Prostate gland (tissue), 2 donors: ENCODE results near the gene EHD1. TPM values are rescaled to one million over a fixed set of nuclear protein-coding genes. Genes with fewer than 3 reads are reported as not detected.

Experiments
- DNase-seq: peaks from one replicate; pipeline ENCODE4 v3.0.0-alpha.2; 2019; ENCODE audit warnings: low spot score
- H3K27ac ChIP-seq, 2 donors: fragments of 200-600 bp; sonication (generic); 2 replicates each; pipeline ENCODE4 v1.5.1; 2017 to 2019
- H3K27me3 ChIP-seq: fragments of 200-600 bp; sonication (generic); replicated peaks from 2 replicates; pipeline ENCODE4 v1.5.1; 2019; ENCODE audit not compliant: insufficient read depth
- H3K36me3 ChIP-seq, 2 donors: fragments of 200-600 bp; sonication (generic); 1 replicate in 1 of 2; 2 replicates in 1 of 2; pipeline versions ENCODE4 v1.5.1 to v1.8.1; 2017 to 2019
- H3K4me1 ChIP-seq: fragments of 200-600 bp; sonication (generic); replicated peaks from 2 replicates; pipeline ENCODE4 v1.5.1; 2019
- H3K4me3 ChIP-seq, 2 donors: fragments of 200-600 bp; sonication (generic); 2 replicates each; pipeline ENCODE4 v1.5.1; 2017 to 2019
- H3K9me3 ChIP-seq: fragments of 200-600 bp; sonication (generic); 2 replicates; pipeline ENCODE4 v1.5.1; 2017
- POLR2A ChIP-seq: fragments of 450-650 bp; IDR thresholded peaks from one replicate; pipeline ENCODE4 v1.6.1; 2016; ENCODE audit warnings: antibody characterized with exemption, mild to moderate bottlenecking
- POLR2AphosphoS5 ChIP-seq: sonication (generic); formaldehyde crosslinking; IDR thresholded peaks from one replicate; pipeline ENCODE4 v1.6.1; 2017; ENCODE audit warnings: antibody characterized with exemption
- WGBS: methylation state at CpG from one replicate; pipeline ENCODE4 v1.1.5; 2018; 5-methylcytosine and 5-hydroxymethylcytosine counted together
- intact Hi-C: fragments of 100-400 bp; cut with DNase I; formaldehyde crosslinking; loops from one replicate; pipeline ENCODE4 v1.14.2; 2022
- total RNA-seq, 2 donors: library from RNA; depleted of rRNA; stranded (reverse); fragments of >200 nt; gene quantifications; one replicate each; pipeline ENCODE4 v1.1.0, GENCODE V29; 2016
- TF ChIP-seq, protein P1 (sequence below), 4 experiments: fragments of 200-600 bp in 2 of 4; fragments of 450-650 bp in 2 of 4; sonication (generic) in 2 of 4; IDR thresholded peaks; 1 replicate in 3 of 4; 2 replicates in 1 of 4; pipeline ENCODE4 v1.5.1; 2016 to 2019; ENCODE audit warnings: antibody characterized with exemption in 4 of 4, mild to moderate bottlenecking in 2 of 4, moderate library complexity in 2 of 4

Gene EHD1
- total RNA-seq, 2 donors from 2014 or later, result 38.8 to 104 TPM

GRCh38 chr11:64835616-64836447 lies 42.6 kb downstream of the EHD1 start:
- Histone ChIP-seq H3K27me3 (no peaks in the 10 kb centered on the region), H3K4me3 (no peak overlapping the region), H3K36me3 (peaks cover 4 to 10% of the 10 kb centered on the region in 2 donors), H3K4me1 (no peaks in the 10 kb centered on the region), H3K9me3 (no peaks in the 10 kb centered on the region), H3K27ac (no peak overlapping the region)
- no peak for DNase-seq
- 87% methylated on average over 14 of the region's 17 CpGs for WGBS
- TF ChIP-seq, protein P1, sequence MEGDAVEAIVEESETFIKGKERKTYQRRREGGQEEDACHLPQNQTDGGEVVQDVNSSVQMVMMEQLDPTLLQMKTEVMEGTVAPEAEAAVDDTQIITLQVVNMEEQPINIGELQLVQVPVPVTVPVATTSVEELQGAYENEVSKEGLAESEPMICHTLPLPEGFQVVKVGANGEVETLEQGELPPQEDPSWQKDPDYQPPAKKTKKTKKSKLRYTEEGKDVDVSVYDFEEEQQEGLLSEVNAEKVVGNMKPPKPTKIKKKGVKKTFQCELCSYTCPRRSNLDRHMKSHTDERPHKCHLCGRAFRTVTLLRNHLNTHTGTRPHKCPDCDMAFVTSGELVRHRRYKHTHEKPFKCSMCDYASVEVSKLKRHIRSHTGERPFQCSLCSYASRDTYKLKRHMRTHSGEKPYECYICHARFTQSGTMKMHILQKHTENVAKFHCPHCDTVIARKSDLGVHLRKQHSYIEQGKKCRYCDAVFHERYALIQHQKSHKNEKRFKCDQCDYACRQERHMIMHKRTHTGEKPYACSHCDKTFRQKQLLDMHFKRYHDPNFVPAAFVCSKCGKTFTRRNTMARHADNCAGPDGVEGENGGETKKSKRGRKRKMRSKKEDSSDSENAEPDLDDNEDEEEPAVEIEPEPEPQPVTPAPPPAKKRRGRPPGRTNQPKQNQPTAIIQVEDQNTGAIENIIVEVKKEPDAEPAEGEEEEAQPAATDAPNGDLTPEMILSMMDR (IDR thresholded peaks at IDR 0.05), result no peak
- TF ChIP-seq POLR2AphosphoS5, result no peak
- no peak for TF ChIP-seq POLR2A
- intact Hi-C loops, result no loop called here

DNA sequence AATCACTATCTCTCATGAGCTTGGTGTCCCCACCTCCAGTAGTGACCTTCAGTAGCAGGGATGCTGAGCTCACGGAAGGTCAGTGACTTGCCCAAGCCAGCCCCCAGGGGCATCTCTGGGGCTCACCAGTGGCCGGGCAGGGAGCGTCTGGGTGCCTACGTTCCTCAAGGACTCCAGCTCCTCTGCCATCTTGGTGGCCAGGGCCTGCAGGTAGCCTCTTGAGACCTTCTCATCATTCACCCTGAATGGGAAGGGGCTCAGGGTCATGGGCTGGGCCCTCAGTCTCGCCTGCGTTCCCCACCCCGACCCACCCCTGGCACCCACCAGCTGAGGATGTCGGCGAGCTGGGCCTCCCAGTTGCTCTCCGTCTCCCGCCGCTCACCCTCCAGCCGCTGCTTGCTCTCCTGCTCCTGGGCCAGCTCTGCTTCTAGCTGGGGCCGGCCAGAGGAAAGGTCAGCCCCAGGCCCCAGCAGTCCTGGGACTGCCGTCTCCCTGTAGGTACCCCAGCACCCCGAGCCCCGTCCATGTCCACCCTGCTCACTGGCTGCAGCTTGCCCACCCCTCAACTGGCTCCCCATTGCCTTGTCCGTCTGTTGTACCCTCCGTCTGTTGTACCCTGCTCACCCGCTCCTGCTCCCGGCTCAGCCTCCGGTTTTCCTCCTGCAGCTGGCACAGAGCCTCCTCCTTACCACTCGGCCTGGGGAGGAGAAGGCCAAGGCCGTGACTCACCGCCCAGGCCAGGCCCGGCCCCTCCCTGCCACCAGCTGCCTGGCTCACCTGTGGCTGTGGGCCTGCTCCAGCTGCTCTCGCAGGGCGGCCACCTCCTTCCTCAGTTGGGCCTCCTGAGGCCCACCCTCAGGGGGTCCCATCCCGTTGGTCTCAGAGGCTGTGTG lies 43.5 kb downstream of the EHD1 start:
- Histone ChIP-seq H3K27ac (no peak overlapping the region), H3K4me1 (no peaks in the 10 kb centered on the region), H3K27me3 (no peaks in the 10 kb centered on the region), H3K9me3 (no peaks in the 10 kb centered on the region), H3K4me3 (no peak overlapping the region), H3K36me3 (peaks cover 4 to 10% of the 10 kb centered on the region in 2 donors)
- intact Hi-C loops, result no loop called here
- TF ChIP-seq, protein P1 (IDR thresholded peaks at IDR 0.05), result no peak
- TF ChIP-seq POLR2AphosphoS5, result no peak
- no peak for TF ChIP-seq POLR2A
- WGBS, result 81% methylated on average over 29 of the region's 29 CpGs
- no peak for DNase-seq

GRCh38 chr11:64834031-64834722 lies 44.2 kb downstream of the EHD1 start:
- Histone ChIP-seq H3K27me3 (no peaks in the 10 kb centered on the region), H3K4me3 (no peak overlapping the region), H3K9me3 (no peaks in the 10 kb centered on the region), H3K27ac (no peak overlapping the region), H3K36me3 (peaks cover 4 to 10% of the 10 kb centered on the region in 2 donors), H3K4me1 (no peaks in the 10 kb centered on the region)
- WGBS, result 93% methylated on average over 25 of the region's 25 CpGs
- intact Hi-C loops, result no loop called here
- DNase-seq, result no peak
- TF ChIP-seq, protein P1 (IDR thresholded peaks at IDR 0.05), result no peak
- no peak for TF ChIP-seq POLR2AphosphoS5
- TF ChIP-seq POLR2A, result no peak

DNA sequence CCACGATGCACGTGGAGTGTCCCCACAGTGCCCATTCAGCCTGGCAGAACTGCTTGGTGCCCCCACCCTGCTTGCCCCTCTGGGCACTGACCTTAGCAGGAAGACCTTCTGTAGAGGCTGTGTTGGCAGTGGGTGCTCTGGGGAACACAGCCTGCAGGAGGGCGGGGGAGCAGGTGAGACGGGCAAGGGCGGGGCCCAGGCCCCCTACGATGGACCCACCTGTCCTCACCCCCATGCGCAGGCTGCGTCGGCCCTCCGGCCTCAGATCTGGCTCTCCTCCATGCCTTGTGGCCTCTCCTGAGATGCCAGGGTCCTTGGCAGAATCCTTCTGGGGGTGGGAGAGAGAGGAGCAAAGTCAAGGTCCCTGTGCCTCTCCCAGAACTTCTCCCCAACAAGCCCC lies 44.9 kb downstream of the EHD1 start:
- Histone ChIP-seq H3K9me3 (no peaks in the 10 kb centered on the region), H3K36me3 (peaks cover 2 to 10% of the 10 kb centered on the region in 2 donors), H3K4me3 (no peak overlapping the region), H3K27ac (no peak overlapping the region), H3K27me3 (no peaks in the 10 kb centered on the region), H3K4me1 (no peaks in the 10 kb centered on the region)
- DNase-seq, result no peak
- TF ChIP-seq POLR2AphosphoS5 (no peak), POLR2A (no peak)
- TF ChIP-seq, protein P1 (IDR thresholded peaks at IDR 0.05), result no peak
- 92% methylated on average over 8 of the region's 10 CpGs for WGBS
- intact Hi-C loops, result no loop called here
